Thoracic aorta (tissue), 2 donors: ENCODE results near the gene TBL1X. TPM values are rescaled to one million over a fixed set of nuclear protein-coding genes. Genes with fewer than 3 reads are reported as not detected.
A peak's percentile ranks its signal among the peaks of the same experiment; 100 is the strongest.

Experiments used
- ATAC-seq: fragments of 150-250 bp; one replicate; pipeline ENCODE4 v1.8.0; 2017; ENCODE audit warnings: low read depth; ENCODE audit not compliant: insufficient number of reproducible peaks, low FRiP score
- DNase-seq: peaks from one replicate; pipeline ENCODE4 v3.0.0-alpha.2; 2020; ENCODE audit warnings: low spot score
- H3K27ac ChIP-seq, 2 donors: fragments of 200-600 bp; sonication (generic); 1 replicate in 1 of 2; 2 replicates in 1 of 2; pipeline ENCODE4 v1.5.1; 2016; ENCODE audit warnings: mild to moderate bottlenecking in 2 of 2, moderate library complexity in 2 of 2
- H3K27me3 ChIP-seq: fragments of 200-600 bp; sonication (generic); replicated peaks from 2 replicates; pipeline ENCODE4 v1.6.0; 2016; ENCODE audit warnings: mild to moderate bottlenecking; ENCODE audit not compliant: insufficient read depth
- H3K36me3 ChIP-seq: fragments of 200-600 bp; sonication (generic); one replicate; pipeline ENCODE4 v1.5.1; 2016
- H3K4me1 ChIP-seq, 2 donors: fragments of 200-600 bp; sonication (generic); 1 replicate in 1 of 2; 2 replicates in 1 of 2; pipeline versions ENCODE4 v1.5.1 to v1.6.0; 2016; ENCODE audit warnings: low read depth in 2 of 2, mild to moderate bottlenecking in 1 of 2; ENCODE audit not compliant: control insufficient read depth in 1 of 2
- H3K4me3 ChIP-seq: fragments of 200-600 bp; sonication (generic); 2 replicates; pipeline ENCODE4 v1.5.1; 2016; ENCODE audit warnings: mild to moderate bottlenecking
- H3K9me3 ChIP-seq: fragments of 200-600 bp; sonication (generic); 2 replicates; pipeline ENCODE4 v1.5.1; 2016
- CTCF ChIP-seq: fragments of 200-600 bp; sonication (generic); IDR thresholded peaks from one replicate; pipeline ENCODE4 v1.5.1; 2019; ENCODE audit warnings: antibody characterized with exemption
- total RNA-seq, 2 donors: library from RNA; depleted of rRNA; stranded (reverse); fragments of >200 nt; gene quantifications; one replicate each; pipeline versions ENCODE4 v1.1.0 to v1.2.3, GENCODE V29; 2016

Gene TBL1X
- total RNA-seq, 2 donors from 2014 or later: 37.9 to 39.7 TPM

DNA sequence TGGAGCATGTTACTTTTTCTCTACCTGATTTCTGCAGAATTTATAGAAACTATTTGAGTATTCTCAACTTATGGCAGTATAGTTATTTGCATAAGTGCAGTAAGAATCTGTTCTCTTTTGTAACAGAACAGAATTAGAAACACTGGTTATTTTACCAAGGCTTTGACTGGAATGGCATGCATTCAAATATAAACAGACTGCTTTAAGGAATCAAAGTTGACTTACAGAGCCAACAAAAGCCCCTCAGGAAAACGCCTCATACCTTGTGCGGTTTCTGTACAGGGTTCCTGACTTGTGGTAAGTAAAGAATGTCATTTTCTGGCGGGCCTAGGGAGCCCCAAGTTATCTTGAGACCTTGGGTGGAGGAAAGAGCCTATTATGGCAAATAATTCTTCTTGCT, 203.7 kb downstream of the TBL1X start:
- no peak for DNase-seq
- Histone ChIP-seq H3K27me3 (no peaks in the 10 kb centered on the region), H3K4me1 (peaks cover 0 to 43% of the 10 kb centered on the region in 2 donors), H3K36me3 (no peaks in the 10 kb centered on the region), H3K27ac (peak overlapping the region in 1 of 2 donors; percentile 35), H3K9me3 (no peaks in the 10 kb centered on the region), H3K4me3 (no peak overlapping the region)
- no peak for TF ChIP-seq CTCF
- ATAC-seq: no peak

DNA sequence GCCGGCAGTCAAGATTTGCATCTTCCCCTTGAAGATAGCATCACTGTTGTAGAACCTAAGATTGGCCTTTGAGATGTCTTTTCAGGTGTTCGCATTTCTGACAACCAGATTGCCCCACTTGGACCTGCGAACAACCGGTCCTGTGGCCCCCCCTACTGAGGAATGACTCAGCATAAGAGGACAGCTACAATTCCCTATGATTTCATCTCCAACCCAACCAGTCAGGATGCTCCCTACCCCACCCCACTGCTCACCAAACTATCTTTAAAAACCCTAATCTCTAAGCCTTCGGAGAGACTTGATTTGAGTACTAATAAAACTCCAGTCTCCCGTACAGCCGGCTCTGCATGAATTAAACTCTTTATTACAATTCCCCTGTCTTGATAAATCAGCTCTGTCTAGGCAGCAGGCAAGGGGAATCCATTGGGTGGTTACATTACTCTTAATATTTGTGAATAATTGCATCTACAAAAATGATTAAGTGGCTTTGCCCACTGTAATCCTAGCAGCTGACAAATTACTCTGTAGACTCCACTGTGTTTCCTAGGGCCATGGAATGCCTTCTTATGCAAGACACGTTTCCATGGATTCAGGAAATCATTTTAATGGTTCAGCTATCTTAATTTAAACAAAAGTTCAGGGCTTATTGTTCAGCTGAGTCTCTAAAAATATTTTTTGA, 205.4 kb downstream of the TBL1X start:
- DNase-seq (no peak), ATAC-seq (no peak)
- Histone ChIP-seq H3K4me1 (peaks cover 0 to 43% of the 10 kb centered on the region in 2 donors), H3K27ac (peak overlapping the region in 1 of 2 donors; percentile 17), H3K9me3 (no peaks in the 10 kb centered on the region), H3K27me3 (no peaks in the 10 kb centered on the region), H3K36me3 (no peaks in the 10 kb centered on the region), H3K4me3 (no peak overlapping the region)
- no peak for TF ChIP-seq CTCF

DNA sequence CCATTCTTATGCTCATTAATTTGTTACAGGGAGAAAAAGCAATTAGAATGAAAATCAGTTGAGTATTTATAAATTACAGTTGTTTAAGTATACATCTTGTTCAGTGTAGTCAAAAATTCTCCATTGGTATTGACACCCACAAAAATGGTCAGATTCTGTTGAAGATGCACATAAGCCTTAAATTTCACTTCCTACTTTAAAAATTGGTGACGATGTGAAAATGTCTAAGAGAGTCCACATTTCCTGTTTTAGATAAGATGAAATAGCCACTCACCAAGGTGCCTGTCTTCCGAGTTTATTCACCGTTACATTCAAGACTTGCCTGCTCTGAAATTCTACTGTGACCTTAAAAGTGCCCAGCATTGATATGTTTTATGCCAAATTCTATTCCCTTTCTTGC, 207.1 kb downstream of the TBL1X start:
- DNase-seq (no peak), ATAC-seq (no peak)
- Histone ChIP-seq H3K36me3 (no peaks in the 10 kb centered on the region), H3K27me3 (no peaks in the 10 kb centered on the region), H3K9me3 (no peaks in the 10 kb centered on the region), H3K4me3 (no peak overlapping the region), H3K4me1 (peaks cover 0 to 35% of the 10 kb centered on the region in 2 donors), H3K27ac (no peak overlapping the region)
- TF ChIP-seq CTCF: no peak

DNA sequence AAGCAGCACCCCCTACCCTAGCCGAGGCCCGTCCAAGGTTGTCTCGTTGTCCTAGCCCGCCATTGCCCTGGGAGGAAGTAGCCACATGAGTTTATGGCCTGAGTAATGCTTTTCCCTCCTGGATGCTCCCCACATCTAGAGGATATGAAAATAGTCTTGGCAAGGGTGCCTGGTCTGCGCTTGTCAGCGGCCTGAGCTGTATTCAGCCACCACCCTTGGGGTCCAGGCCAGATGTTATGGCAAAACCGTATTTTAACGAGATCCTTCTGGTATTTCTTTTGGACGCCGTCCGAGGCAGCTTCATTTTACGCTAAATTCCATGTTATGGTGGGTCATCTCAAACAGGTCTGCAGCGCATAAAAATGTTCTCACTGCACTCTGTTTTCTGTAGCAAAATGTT, 211.4 kb downstream of the TBL1X start:
- H3K36me3 ChIP-seq: peaks cover 3% of the 10 kb centered on the region
- ATAC-seq (no peak), DNase-seq (no peak)
- no peak for TF ChIP-seq CTCF
- no peaks in the 10 kb centered on the region for H3K27me3 ChIP-seq
- no peaks in the 10 kb centered on the region for H3K4me1 ChIP-seq
- no peaks in the 10 kb centered on the region for H3K9me3 ChIP-seq
- H3K27ac ChIP-seq: peak overlapping the region in 1 of 2 donors; percentile 26
- no peak overlapping the region for H3K4me3 ChIP-seq

DNA sequence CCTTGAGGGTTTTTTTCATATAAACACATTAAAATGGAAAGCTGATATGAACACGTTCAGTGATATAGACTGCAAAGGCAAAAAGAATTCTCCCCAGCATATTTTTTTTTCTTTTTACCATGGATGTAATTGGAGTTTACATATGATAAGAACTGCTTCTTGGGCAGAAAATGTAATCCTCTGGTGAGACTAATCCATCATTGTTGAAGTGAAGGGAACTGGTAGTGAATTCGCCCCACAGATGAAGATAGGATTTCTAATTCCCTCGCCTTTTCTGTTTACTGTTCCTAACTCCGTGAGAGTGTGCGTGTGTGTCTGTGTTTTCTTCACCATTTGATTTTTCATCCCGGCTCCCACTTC, 211.9 kb downstream of the TBL1X start:
- Histone ChIP-seq H3K9me3 (no peaks in the 10 kb centered on the region), H3K4me3 (no peak overlapping the region), H3K27me3 (no peaks in the 10 kb centered on the region), H3K4me1 (no peaks in the 10 kb centered on the region), H3K27ac (peak overlapping the region in 1 of 2 donors; percentile 26), H3K36me3 (peaks cover 3% of the 10 kb centered on the region)
- no peak for TF ChIP-seq CTCF
- ATAC-seq: no peak
- DNase-seq: no peak
